ENCODE results near the gene PSMG3. TPM values are rescaled to one million over a fixed set of nuclear protein-coding genes. Genes with fewer than 3 reads are reported as not detected.

Gene PSMG3
- total RNA-seq, 4 donors from 2014 or later, result 33.0 to 67.5 (median 47.7) TPM

DNA sequence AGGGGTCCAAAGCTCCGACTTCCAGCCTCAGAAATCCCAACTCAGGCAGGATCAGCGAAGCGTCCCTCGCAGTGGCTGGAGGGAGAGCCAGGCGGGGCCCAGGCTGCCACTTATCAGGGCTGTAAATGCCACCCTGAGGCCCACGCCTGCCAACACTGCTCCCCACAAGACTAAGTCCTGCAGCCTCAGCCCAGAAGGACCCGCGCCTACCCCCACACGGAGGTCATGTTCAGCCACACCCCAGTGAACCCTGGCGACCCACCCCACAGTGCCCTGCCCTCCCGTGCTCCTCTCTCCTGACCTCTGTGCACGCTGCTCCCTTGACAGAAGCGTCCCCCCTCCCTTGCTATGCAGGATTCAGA, 3.2 kb downstream of the PSMG3 start:
- peak overlapping the region in 2 of 4 donors; percentile 21 to 38 for H3K4me3 ChIP-seq
- H3K36me3 ChIP-seq, result peaks cover 0 to 5% (median 0%) of the 10 kb centered on the region in 3 donors
- no peaks in the 10 kb centered on the region for H3K27me3 ChIP-seq
- peak overlapping the region in 3 of 4 donors; percentile 63 to 97 (median 85) for H3K27ac ChIP-seq
- H3K4me1 ChIP-seq, result peaks cover 0 to 27% (median 9%) of the 10 kb centered on the region in 4 donors
- peak in 2 of 3 donors; percentile 82 to 90 for DNase-seq
- peak in 1 of 2 donors; percentile 49 for TF ChIP-seq POLR2A (IDR thresholded peaks at IDR 0.05)
- TF ChIP-seq, protein P1, sequence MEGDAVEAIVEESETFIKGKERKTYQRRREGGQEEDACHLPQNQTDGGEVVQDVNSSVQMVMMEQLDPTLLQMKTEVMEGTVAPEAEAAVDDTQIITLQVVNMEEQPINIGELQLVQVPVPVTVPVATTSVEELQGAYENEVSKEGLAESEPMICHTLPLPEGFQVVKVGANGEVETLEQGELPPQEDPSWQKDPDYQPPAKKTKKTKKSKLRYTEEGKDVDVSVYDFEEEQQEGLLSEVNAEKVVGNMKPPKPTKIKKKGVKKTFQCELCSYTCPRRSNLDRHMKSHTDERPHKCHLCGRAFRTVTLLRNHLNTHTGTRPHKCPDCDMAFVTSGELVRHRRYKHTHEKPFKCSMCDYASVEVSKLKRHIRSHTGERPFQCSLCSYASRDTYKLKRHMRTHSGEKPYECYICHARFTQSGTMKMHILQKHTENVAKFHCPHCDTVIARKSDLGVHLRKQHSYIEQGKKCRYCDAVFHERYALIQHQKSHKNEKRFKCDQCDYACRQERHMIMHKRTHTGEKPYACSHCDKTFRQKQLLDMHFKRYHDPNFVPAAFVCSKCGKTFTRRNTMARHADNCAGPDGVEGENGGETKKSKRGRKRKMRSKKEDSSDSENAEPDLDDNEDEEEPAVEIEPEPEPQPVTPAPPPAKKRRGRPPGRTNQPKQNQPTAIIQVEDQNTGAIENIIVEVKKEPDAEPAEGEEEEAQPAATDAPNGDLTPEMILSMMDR (IDR thresholded peaks at IDR 0.05), result no peak
- no peaks in the 10 kb centered on the region for H3K9me3 ChIP-seq

DNA sequence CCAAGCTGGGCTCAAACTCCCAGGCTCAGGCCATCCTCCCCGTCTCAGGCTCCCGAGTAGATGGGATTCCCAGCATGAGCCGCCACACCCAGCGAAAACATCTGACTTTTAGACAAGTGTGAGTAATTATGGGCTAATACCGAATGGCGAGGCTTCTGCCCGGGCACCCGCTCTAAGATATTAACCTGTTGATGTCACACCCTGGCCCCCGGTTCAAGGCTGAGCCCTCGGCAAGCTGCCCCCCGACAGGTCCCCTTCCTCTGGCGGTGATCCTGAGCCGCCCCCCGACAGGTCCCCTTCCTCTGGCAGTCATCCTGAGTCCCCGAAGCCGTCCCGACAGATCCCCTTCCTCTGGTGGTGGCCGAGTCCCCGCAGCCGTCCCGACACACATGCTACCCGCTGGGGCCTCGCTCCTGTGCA, 5.2 kb downstream of the PSMG3 start:
- H3K27me3 ChIP-seq, result no peaks in the 10 kb centered on the region
- peaks cover 0 to 23% (median 9%) of the 10 kb centered on the region in 4 donors for H3K4me1 ChIP-seq
- peaks cover 0 to 5% (median 0%) of the 10 kb centered on the region in 3 donors for H3K36me3 ChIP-seq
- DNase-seq, result no peak
- H3K27ac ChIP-seq, result no peak overlapping the region
- no peak for TF ChIP-seq POLR2A (IDR thresholded peaks at IDR 0.05)
- TF ChIP-seq, protein P1 (IDR thresholded peaks at IDR 0.05), result no peak
- H3K9me3 ChIP-seq, result no peaks in the 10 kb centered on the region
- H3K4me3 ChIP-seq, result no peak overlapping the region

DNA sequence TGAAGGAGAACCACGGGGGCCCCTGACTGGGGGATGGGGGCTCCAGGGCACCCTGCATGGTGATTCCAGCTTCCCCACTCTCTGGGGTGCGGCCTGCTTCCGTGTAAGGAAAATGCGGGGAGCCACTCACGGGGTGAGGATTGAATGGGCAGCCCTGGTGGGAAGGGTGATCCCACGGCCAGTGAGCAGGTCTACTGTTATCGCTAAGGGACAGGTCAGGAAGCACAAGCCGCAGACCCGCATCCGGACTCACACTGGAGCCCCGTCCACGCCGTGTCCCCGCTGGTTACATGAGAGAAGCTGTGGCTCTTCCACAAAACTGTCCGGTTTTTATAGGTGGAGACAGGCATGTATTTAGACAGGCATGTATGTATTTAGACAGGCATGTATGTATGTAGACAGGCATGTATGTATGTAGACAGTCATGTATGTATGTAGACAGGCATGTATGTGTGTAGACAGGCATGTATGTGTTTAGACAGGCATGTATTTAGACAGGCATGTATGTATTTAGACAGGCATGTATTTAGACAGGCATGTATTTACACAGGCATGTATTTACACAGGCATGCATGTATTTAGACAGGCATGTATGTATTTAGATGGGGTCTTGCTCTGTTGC, 5.7 kb downstream of the PSMG3 start:
- H3K4me3 ChIP-seq, result no peak overlapping the region
- H3K9me3 ChIP-seq, result no peaks in the 10 kb centered on the region
- DNase-seq, result no peak
- peaks cover 0 to 24% (median 8%) of the 10 kb centered on the region in 4 donors for H3K4me1 ChIP-seq
- H3K27ac ChIP-seq, result no peak overlapping the region
- H3K27me3 ChIP-seq, result no peaks in the 10 kb centered on the region
- H3K36me3 ChIP-seq, result peaks cover 0 to 5% (median 0%) of the 10 kb centered on the region in 3 donors
- TF ChIP-seq, protein P1 (IDR thresholded peaks at IDR 0.05), result no peak
- TF ChIP-seq POLR2A (IDR thresholded peaks at IDR 0.05), result no peak

DNA sequence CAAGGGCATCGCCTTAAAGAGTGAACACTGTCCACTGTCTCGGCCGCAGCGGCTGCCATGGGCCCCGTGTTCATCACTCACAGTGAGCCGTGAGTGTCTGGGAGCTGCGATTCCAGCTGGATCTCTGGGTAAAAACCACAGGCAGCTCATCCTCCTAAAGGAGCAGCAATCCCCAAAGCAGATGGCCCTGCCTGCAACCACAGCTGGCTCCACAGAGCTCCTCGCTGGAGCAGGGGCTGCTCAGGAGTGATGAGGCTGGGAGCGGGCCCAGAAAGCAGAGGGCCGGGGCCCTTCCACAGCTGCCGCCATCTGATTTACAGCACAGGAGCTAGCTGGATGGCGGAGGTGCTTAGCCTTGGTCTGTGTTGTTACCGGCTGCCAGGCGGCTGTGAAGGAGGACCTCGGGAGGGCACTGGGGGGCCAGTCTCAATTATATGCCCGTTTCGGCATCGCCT, 7.2 kb downstream of the PSMG3 start:
- H3K27ac ChIP-seq, result no peak overlapping the region
- TF ChIP-seq POLR2A (IDR thresholded peaks at IDR 0.05), result no peak
- TF ChIP-seq, protein P1 (IDR thresholded peaks at IDR 0.05), result no peak
- no peaks in the 10 kb centered on the region for H3K27me3 ChIP-seq
- no peak overlapping the region for H3K4me3 ChIP-seq
- no peaks in the 10 kb centered on the region for H3K9me3 ChIP-seq
- peaks cover 0 to 19% (median 0%) of the 10 kb centered on the region in 4 donors for H3K4me1 ChIP-seq
- DNase-seq, result no peak
- peaks cover 0 to 5% (median 0%) of the 10 kb centered on the region in 3 donors for H3K36me3 ChIP-seq

DNA sequence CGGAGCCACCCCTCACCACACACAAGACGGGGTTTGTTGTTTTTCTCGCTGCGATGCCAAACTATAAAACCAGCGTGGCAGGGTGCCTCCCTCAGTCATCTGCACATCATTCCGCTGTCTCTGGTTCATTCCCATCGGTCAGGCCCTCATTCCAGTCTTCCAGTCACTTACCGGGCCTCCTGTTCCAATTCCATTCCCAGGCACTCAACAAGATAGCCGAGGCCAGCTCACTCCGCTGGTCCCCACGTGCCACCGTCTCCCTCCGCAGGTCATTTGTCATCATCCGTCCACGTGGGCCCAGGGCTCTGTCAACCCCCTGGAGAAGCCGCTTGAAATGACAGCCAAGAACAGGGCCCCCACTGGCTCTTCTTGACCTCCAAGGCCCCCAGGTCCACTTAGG, 7.7 kb downstream of the PSMG3 start:
- H3K4me1 ChIP-seq, result peaks cover 0 to 19% (median 0%) of the 10 kb centered on the region in 4 donors
- no peaks in the 10 kb centered on the region for H3K9me3 ChIP-seq
- H3K27ac ChIP-seq, result no peak overlapping the region
- DNase-seq, result no peak
- H3K27me3 ChIP-seq, result no peaks in the 10 kb centered on the region
- peaks cover 0 to 5% (median 0%) of the 10 kb centered on the region in 3 donors for H3K36me3 ChIP-seq
- H3K4me3 ChIP-seq, result no peak overlapping the region
- TF ChIP-seq, protein P1 (IDR thresholded peaks at IDR 0.05), result no peak
- TF ChIP-seq POLR2A (IDR thresholded peaks at IDR 0.05), result no peak

All from Peyer's patch (tissue), 4 donors.